ENCODE results near the gene CPED1.

The CPED1 gene

GRCh38 chr7:121137580-121137979, 149.1 kb downstream of the CPED1 start:
- Histone ChIP-seq H3K9ac (ENCODE audit: low read length) (no peak overlapping the region), H2AFZ (ENCODE audit: low read length) (no peak overlapping the region), H3F3A (ENCODE audit: insufficient read depth, low read length) (peaks cover 13% of the 10 kb centered on the region), H3K27ac (ENCODE audit: low read length) (no peak overlapping the region), H3K79me2 (ENCODE audit: low read length) (no peaks in the 10 kb centered on the region), H3K9me2 (replicated peaks; ENCODE audit: insufficient read depth, low read length) (no peaks in the 10 kb centered on the region), H3K4me2 (ENCODE audit: low read depth, low read length) (peak overlapping the region; percentile 69; the same call in 1 of the 2 replicates), H3K4me3 (ENCODE audit: low read length) (no peak overlapping the region), H3K4me1 (ENCODE audit: low read length) (peaks cover 12% of the 10 kb centered on the region), H4K20me1 (ENCODE audit: insufficient read depth, low read length) (no peaks in the 10 kb centered on the region; the same call in 1 of the 2 replicates), H3K27me3 (replicated peaks; ENCODE audit: insufficient read depth, low read length) (peaks cover 25% of the 10 kb centered on the region), H3K9me3 (replicated peaks; ENCODE audit: insufficient read depth, low read length) (no peaks in the 10 kb centered on the region), H3K36me3 (replicated peaks; ENCODE audit: insufficient read depth, low read length) (no peaks in the 10 kb centered on the region)
- DNase-seq = no peak
- no peak for TF ChIP-seq EZH2phosphoT487 (IDR thresholded peaks at IDR 0.05; ENCODE audit: low read length)
- no peak for TF ChIP-seq EZH2 (optimal IDR thresholded peaks at IDR 0.05; ENCODE audit: low read depth, low read length)
- no peak for TF ChIP-seq CTCF (IDR thresholded peaks at IDR 0.05; ENCODE audit: low read length)

- no peaks in the 10 kb centered on the region for H3K9me2 ChIP-seq (replicated peaks; ENCODE audit: insufficient read depth, low read length)
- H3K9me3 ChIP-seq (replicated peaks; ENCODE audit: insufficient read depth, low read length) = no peaks in the 10 kb centered on the region
- H2AFZ ChIP-seq (ENCODE audit: low read length) = no peak overlapping the region
- no peak for TF ChIP-seq EZH2 (optimal IDR thresholded peaks at IDR 0.05; ENCODE audit: low read depth, low read length)
- TF ChIP-seq CTCF (IDR thresholded peaks at IDR 0.05; ENCODE audit: low read length) = no peak
- no peak for TF ChIP-seq EZH2phosphoT487 (IDR thresholded peaks at IDR 0.05; ENCODE audit: low read length)
- DNase-seq = peak; percentile 97
- H3K9ac ChIP-seq (ENCODE audit: low read length) = no peak overlapping the region
- H3F3A ChIP-seq (ENCODE audit: insufficient read depth, low read length) = peaks cover 13% of the 10 kb centered on the region
- peak overlapping the region; percentile 21; the same call in 1 of the 2 replicates for H3K4me3 ChIP-seq (ENCODE audit: low read length)
- H3K4me2 ChIP-seq (ENCODE audit: low read depth, low read length) = peak overlapping the region; percentile 69
- peaks cover 25% of the 10 kb centered on the region for H3K27me3 ChIP-seq (replicated peaks; ENCODE audit: insufficient read depth, low read length)
- H3K79me2 ChIP-seq (ENCODE audit: low read length) = no peaks in the 10 kb centered on the region
- no peaks in the 10 kb centered on the region for H3K36me3 ChIP-seq (replicated peaks; ENCODE audit: insufficient read depth, low read length)
- H3K27ac ChIP-seq (ENCODE audit: low read length) = peak overlapping the region; percentile 25; the same call in 1 of the 2 replicates
- H3K4me1 ChIP-seq (ENCODE audit: low read length) = peaks cover 12% of the 10 kb centered on the region
- no peaks in the 10 kb centered on the region; the same call in 1 of the 2 replicates for H4K20me1 ChIP-seq (ENCODE audit: insufficient read depth, low read length)
Measured at GRCh38 chr7:121138262-121138933, 149.9 kb downstream of the CPED1 start.

GRCh38 chr7:121139427-121139826, 150.9 kb downstream of the CPED1 start:
- no peaks in the 10 kb centered on the region for H3K9me3 ChIP-seq (replicated peaks; ENCODE audit: insufficient read depth, low read length)
- no peaks in the 10 kb centered on the region for H3K36me3 ChIP-seq (replicated peaks; ENCODE audit: insufficient read depth, low read length)
- H3K4me1 ChIP-seq (ENCODE audit: low read length) = peaks cover 12% of the 10 kb centered on the region
- no peaks in the 10 kb centered on the region; the same call in 1 of the 2 replicates for H4K20me1 ChIP-seq (ENCODE audit: insufficient read depth, low read length)
- H3K9ac ChIP-seq (ENCODE audit: low read length) = no peak overlapping the region
- H3K27me3 ChIP-seq (replicated peaks; ENCODE audit: insufficient read depth, low read length) = peaks cover 25% of the 10 kb centered on the region
- H2AFZ ChIP-seq (ENCODE audit: low read length) = no peak overlapping the region
- no peak overlapping the region for H3K4me2 ChIP-seq (ENCODE audit: low read depth, low read length)
- H3K27ac ChIP-seq (ENCODE audit: low read length) = no peak overlapping the region
- no peaks in the 10 kb centered on the region for H3K79me2 ChIP-seq (ENCODE audit: low read length)
- peaks cover 13% of the 10 kb centered on the region for H3F3A ChIP-seq (ENCODE audit: insufficient read depth, low read length)
- no peak overlapping the region for H3K4me3 ChIP-seq (ENCODE audit: low read length)
- TF ChIP-seq EZH2 (optimal IDR thresholded peaks at IDR 0.05; ENCODE audit: low read depth, low read length) (no peak), CTCF (IDR thresholded peaks at IDR 0.05; ENCODE audit: low read length) (no peak), EZH2phosphoT487 (IDR thresholded peaks at IDR 0.05; ENCODE audit: low read length) (no peak)
- no peaks in the 10 kb centered on the region for H3K9me2 ChIP-seq (replicated peaks; ENCODE audit: insufficient read depth, low read length)
- DNase-seq = no peak
